Loucy (cell line): ENCODE data around the gene SLX4IP.

Experiments used
- H2AFZ ChIP-seq: fragments of 200-600 bp; sonication (generic); 2 replicates; pipeline ENCODE4 v1.6.0; 2016; ENCODE audit warnings: antibody characterized with exemption, mild to moderate bottlenecking, low read length, moderate library complexity
- H3F3A ChIP-seq: fragments of 200-600 bp; 2 replicates; pipeline ENCODE4 v1.6.0; 2016; ENCODE audit warnings: antibody characterized with exemption, low read depth, mild to moderate bottlenecking
- H3K27me3 ChIP-seq: fragments of 200-600 bp; sonication (generic); 2 replicates; pipeline ENCODE4 v1.6.1; 2014; ENCODE audit warnings: low read length, mild to moderate bottlenecking; ENCODE audit not compliant: insufficient read depth, poor library complexity, severe bottlenecking
- H3K36me3 ChIP-seq: fragments of 200-600 bp; sonication (generic); 2 replicates; pipeline ENCODE4 v1.6.1; 2016; ENCODE audit warnings: low read length; ENCODE audit not compliant: insufficient read depth
- H3K4me1 ChIP-seq: fragments of 200-600 bp; sonication (generic); 2 replicates; pipeline ENCODE4 v1.5.1; 2014; ENCODE audit warnings: low read length, mild to moderate bottlenecking; ENCODE audit not compliant: insufficient read depth, poor library complexity, severe bottlenecking
- H3K4me2 ChIP-seq: fragments of 200-600 bp; sonication (generic); 2 replicates; pipeline ENCODE4 v1.6.0; 2014; ENCODE audit warnings: antibody characterized with exemption, low read length, low read depth, mild to moderate bottlenecking; ENCODE audit not compliant: poor library complexity, severe bottlenecking
- H3K4me3 ChIP-seq: fragments of 200-600 bp; sonication (generic); 2 replicates; pipeline ENCODE4 v1.5.1; 2014; ENCODE audit warnings: low read length, mild to moderate bottlenecking, mixed read lengths; ENCODE audit not compliant: poor library complexity, severe bottlenecking
- H3K79me2 ChIP-seq: fragments of 200-600 bp; sonication (generic); 2 replicates; pipeline ENCODE4 v1.6.1; 2014; ENCODE audit warnings: low read length; ENCODE audit not compliant: insufficient read depth
- H3K9ac ChIP-seq: fragments of 200-600 bp; sonication (generic); 2 replicates; pipeline ENCODE4 v1.6.0; 2014; ENCODE audit warnings: mild to moderate bottlenecking, low read depth, low read length, moderate library complexity; ENCODE audit not compliant: poor library complexity, severe bottlenecking
- H3K9me2 ChIP-seq: fragments of 200-600 bp; sonication (generic); replicated peaks from 2 replicates; pipeline ENCODE4 v1.6.1; 2016; ENCODE audit warnings: low read depth, low read length, mixed read lengths
- H3K9me3 ChIP-seq: fragments of 200-600 bp; sonication (generic); 2 replicates; pipeline ENCODE4 v1.6.1; 2014; ENCODE audit warnings: mild to moderate bottlenecking, antibody characterized with exemption, low read length, low read depth; ENCODE audit not compliant: insufficient read depth
- H4K20me1 ChIP-seq: fragments of 200-600 bp; sonication (generic); 2 replicates; pipeline ENCODE4 v1.6.0; 2014; ENCODE audit warnings: antibody characterized with exemption, low read length, mild to moderate bottlenecking; ENCODE audit not compliant: insufficient read depth, poor library complexity, severe bottlenecking
- EZH2phosphoT487 ChIP-seq: fragments of 200-600 bp; IDR thresholded peaks from 2 replicates; pipeline ENCODE4 v1.6.1; 2018; ENCODE audit warnings: antibody characterized with exemption, mild to moderate bottlenecking, moderate library complexity, borderline replicate concordance
- TF ChIP-seq, protein P1 (sequence below): fragments of 200-600 bp; sonication (generic); conservative IDR thresholded peaks from 2 replicates; pipeline ENCODE4 v1.5.1; 2014; ENCODE audit warnings: mild to moderate bottlenecking, antibody characterized with exemption, low read length

The SLX4IP gene

DNA sequence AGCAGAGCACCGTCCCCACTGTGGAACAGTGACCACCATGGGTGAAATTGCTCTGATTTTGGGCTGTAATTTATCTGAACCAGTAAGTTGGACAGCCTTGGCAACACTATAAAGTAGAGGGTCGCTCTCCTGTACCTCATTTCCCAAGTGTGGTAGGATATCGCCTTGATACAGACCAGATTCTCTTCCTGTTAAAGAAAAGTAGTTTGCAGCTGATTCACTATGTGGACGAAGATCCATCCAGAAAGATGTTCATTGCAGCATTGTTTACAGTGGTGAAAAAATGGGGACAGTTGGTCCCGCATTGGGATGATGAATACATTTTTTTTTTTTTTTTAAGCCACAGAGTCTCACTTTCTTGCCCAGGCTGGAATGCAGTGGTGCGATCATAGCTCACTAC lies 74.3 kb downstream of the SLX4IP start:
- no peak overlapping the region for H3K4me2 ChIP-seq

DNA sequence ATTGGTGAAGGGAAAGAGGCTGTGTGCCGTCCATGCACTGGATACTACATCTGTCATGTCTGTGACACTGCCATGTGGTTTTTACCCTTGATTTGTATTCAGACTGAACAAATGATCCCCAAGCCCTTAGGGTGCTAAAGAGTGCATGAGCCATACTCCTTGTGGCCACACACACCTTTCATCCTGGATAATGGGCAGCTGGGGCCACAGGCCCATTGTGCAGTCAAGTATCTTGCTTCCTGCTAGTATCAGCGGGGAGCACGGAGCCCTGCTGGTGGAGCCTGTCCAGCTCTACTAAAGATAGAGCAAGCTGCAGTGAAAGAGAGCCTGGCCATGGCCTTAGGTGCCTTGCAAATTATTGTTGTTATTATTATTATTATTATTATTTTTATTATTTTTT lies 75.1 kb downstream of the SLX4IP start:
- H2AFZ ChIP-seq = no peak overlapping the region
- H4K20me1 ChIP-seq = no peaks in the 10 kb centered on the region
- H3K9ac ChIP-seq = no peak overlapping the region
- no peaks in the 10 kb centered on the region for H3F3A ChIP-seq
- no peak overlapping the region for H3K4me3 ChIP-seq
- H3K4me1 ChIP-seq = peaks cover 73% of the 10 kb centered on the region
- H3K36me3 ChIP-seq = no peaks in the 10 kb centered on the region
- H3K9me3 ChIP-seq = no peaks in the 10 kb centered on the region
- H3K79me2 ChIP-seq = peaks cover 24% of the 10 kb centered on the region; the same call in 1 of the 2 replicates
- H3K27me3 ChIP-seq = no peaks in the 10 kb centered on the region
- H3K9me2 ChIP-seq = no peaks in the 10 kb centered on the region
- H3K4me2 ChIP-seq = no peak overlapping the region
- TF ChIP-seq EZH2phosphoT487 = no peak
- TF ChIP-seq, protein P1, sequence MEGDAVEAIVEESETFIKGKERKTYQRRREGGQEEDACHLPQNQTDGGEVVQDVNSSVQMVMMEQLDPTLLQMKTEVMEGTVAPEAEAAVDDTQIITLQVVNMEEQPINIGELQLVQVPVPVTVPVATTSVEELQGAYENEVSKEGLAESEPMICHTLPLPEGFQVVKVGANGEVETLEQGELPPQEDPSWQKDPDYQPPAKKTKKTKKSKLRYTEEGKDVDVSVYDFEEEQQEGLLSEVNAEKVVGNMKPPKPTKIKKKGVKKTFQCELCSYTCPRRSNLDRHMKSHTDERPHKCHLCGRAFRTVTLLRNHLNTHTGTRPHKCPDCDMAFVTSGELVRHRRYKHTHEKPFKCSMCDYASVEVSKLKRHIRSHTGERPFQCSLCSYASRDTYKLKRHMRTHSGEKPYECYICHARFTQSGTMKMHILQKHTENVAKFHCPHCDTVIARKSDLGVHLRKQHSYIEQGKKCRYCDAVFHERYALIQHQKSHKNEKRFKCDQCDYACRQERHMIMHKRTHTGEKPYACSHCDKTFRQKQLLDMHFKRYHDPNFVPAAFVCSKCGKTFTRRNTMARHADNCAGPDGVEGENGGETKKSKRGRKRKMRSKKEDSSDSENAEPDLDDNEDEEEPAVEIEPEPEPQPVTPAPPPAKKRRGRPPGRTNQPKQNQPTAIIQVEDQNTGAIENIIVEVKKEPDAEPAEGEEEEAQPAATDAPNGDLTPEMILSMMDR = no peak

More for the DNA sequence above, 74.3 kb downstream of the SLX4IP start:
- Histone ChIP-seq H3K9me2 (no peaks in the 10 kb centered on the region), H3K79me2 (peaks cover 21% of the 10 kb centered on the region; the same call in 1 of the 2 replicates), H3F3A (no peaks in the 10 kb centered on the region), H3K9me3 (no peaks in the 10 kb centered on the region), H3K9ac (no peak overlapping the region), H3K36me3 (no peaks in the 10 kb centered on the region), H3K4me3 (no peak overlapping the region), H3K4me1 (peaks cover 73% of the 10 kb centered on the region), H4K20me1 (no peaks in the 10 kb centered on the region), H2AFZ (no peak overlapping the region), H3K27me3 (no peaks in the 10 kb centered on the region)
- TF ChIP-seq, protein P1 = no peak
- TF ChIP-seq EZH2phosphoT487 = no peak

DNA sequence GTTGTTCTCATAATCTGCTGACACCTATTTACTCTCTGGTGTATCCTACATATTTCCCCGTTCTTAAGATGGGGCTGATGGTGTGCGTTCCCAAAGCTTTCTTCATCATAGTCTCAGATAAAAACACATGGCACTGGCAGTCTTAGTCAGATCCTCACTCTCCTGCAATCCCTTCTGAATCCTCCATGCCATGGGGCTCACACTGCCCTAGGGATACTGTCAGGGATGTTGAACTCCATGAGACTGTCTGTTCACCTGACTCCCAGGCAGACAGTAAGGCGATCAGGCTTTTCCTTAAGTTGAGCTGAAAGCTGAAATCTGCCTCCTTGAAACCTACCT lies 76.0 kb downstream of the SLX4IP start:
- no peaks in the 10 kb centered on the region for H3K36me3 ChIP-seq
- H3K9me3 ChIP-seq = no peaks in the 10 kb centered on the region
- H3K27me3 ChIP-seq = no peaks in the 10 kb centered on the region
- H3K4me1 ChIP-seq = peaks cover 71% of the 10 kb centered on the region
- no peaks in the 10 kb centered on the region for H3F3A ChIP-seq
- no peaks in the 10 kb centered on the region for H4K20me1 ChIP-seq
- peaks cover 30% of the 10 kb centered on the region; the same call in 1 of the 2 replicates for H3K79me2 ChIP-seq
- peak overlapping the region; percentile 56 for H3K9ac ChIP-seq
- peak overlapping the region; percentile 80 for H3K4me2 ChIP-seq
- H2AFZ ChIP-seq = no peak overlapping the region
- H3K9me2 ChIP-seq = no peaks in the 10 kb centered on the region
- TF ChIP-seq EZH2phosphoT487 = no peak
- TF ChIP-seq, protein P1 = no peak
- H3K4me3 ChIP-seq = peak overlapping the region; percentile 49
